ENCODE results near the gene NOTCH1.

The NOTCH1 gene

GRCh38 chr9:136531904-136532798 is 13.7 kb downstream of the NOTCH1 start:
- H3K27ac ChIP-seq (ENCODE audit: insufficient read depth, low read length, poor library complexity, severe bottlenecking), result no peak overlapping the region
- peaks cover 61% of the 10 kb centered on the region for H3K4me1 ChIP-seq (ENCODE audit: control insufficient read depth, insufficient read depth, low read length, poor library complexity, severe bottlenecking)
- peak overlapping the region; percentile 11 for H3K4me3 ChIP-seq (ENCODE audit: insufficient read depth, low read depth, low read length, poor library complexity, severe bottlenecking)
- peaks cover 6% of the 10 kb centered on the region for H3K36me3 ChIP-seq (ENCODE audit: control insufficient read depth, insufficient read depth, low read length)
- DNase-seq, result no peak
- no peaks in the 10 kb centered on the region for H3K27me3 ChIP-seq (replicated peaks; ENCODE audit: control insufficient read depth, insufficient read depth, low read length, poor library complexity, severe bottlenecking)
- no peaks in the 10 kb centered on the region for H3K9me3 ChIP-seq (ENCODE audit: control insufficient read depth, low read length)

GRCh38 chr9:136531186-136531903 is 14.5 kb downstream of the NOTCH1 start:
- H3K4me3 ChIP-seq (ENCODE audit: insufficient read depth, low read depth, low read length, poor library complexity, severe bottlenecking), result no peak overlapping the region
- no peaks in the 10 kb centered on the region for H3K27me3 ChIP-seq (replicated peaks; ENCODE audit: control insufficient read depth, insufficient read depth, low read length, poor library complexity, severe bottlenecking)
- H3K9me3 ChIP-seq (ENCODE audit: control insufficient read depth, low read length), result no peaks in the 10 kb centered on the region
- DNase-seq, result no peak
- H3K36me3 ChIP-seq (ENCODE audit: control insufficient read depth, insufficient read depth, low read length), result peaks cover 6% of the 10 kb centered on the region
- H3K27ac ChIP-seq (ENCODE audit: insufficient read depth, low read length, poor library complexity, severe bottlenecking), result no peak overlapping the region
- peaks cover 53% of the 10 kb centered on the region for H3K4me1 ChIP-seq (ENCODE audit: control insufficient read depth, insufficient read depth, low read length, poor library complexity, severe bottlenecking)

GRCh38 chr9:136530461-136531089 is 15.3 kb downstream of the NOTCH1 start:
- no peak for DNase-seq
- Histone ChIP-seq H3K27ac (ENCODE audit: insufficient read depth, low read length, poor library complexity, severe bottlenecking) (no peak overlapping the region), H3K27me3 (replicated peaks; ENCODE audit: control insufficient read depth, insufficient read depth, low read length, poor library complexity, severe bottlenecking) (no peaks in the 10 kb centered on the region), H3K4me1 (ENCODE audit: control insufficient read depth, insufficient read depth, low read length, poor library complexity, severe bottlenecking) (peaks cover 53% of the 10 kb centered on the region), H3K36me3 (ENCODE audit: control insufficient read depth, insufficient read depth, low read length) (peaks cover 6% of the 10 kb centered on the region), H3K4me3 (ENCODE audit: insufficient read depth, low read depth, low read length, poor library complexity, severe bottlenecking) (no peak overlapping the region), H3K9me3 (ENCODE audit: control insufficient read depth, low read length) (no peaks in the 10 kb centered on the region)

- H3K9me3 ChIP-seq (ENCODE audit: control insufficient read depth, low read length), result no peaks in the 10 kb centered on the region
- peaks cover 6% of the 10 kb centered on the region for H3K36me3 ChIP-seq (ENCODE audit: control insufficient read depth, insufficient read depth, low read length)
- H3K27ac ChIP-seq (ENCODE audit: insufficient read depth, low read length, poor library complexity, severe bottlenecking), result peak overlapping the region; percentile 13
- no peak for DNase-seq
- H3K4me1 ChIP-seq (ENCODE audit: control insufficient read depth, insufficient read depth, low read length, poor library complexity, severe bottlenecking), result peaks cover 49% of the 10 kb centered on the region
- no peak overlapping the region for H3K4me3 ChIP-seq (ENCODE audit: insufficient read depth, low read depth, low read length, poor library complexity, severe bottlenecking)
- H3K27me3 ChIP-seq (replicated peaks; ENCODE audit: control insufficient read depth, insufficient read depth, low read length, poor library complexity, severe bottlenecking), result no peaks in the 10 kb centered on the region
These were observed 16.1 kb downstream of the NOTCH1 start for GRCh38 chr9:136529516-136530460.

GRCh38 chr9:136528716-136529341 is 17.0 kb downstream of the NOTCH1 start:
- peaks cover 9% of the 10 kb centered on the region for H3K36me3 ChIP-seq (ENCODE audit: control insufficient read depth, insufficient read depth, low read length)
- H3K4me1 ChIP-seq (ENCODE audit: control insufficient read depth, insufficient read depth, low read length, poor library complexity, severe bottlenecking), result peaks cover 40% of the 10 kb centered on the region
- DNase-seq, result no peak
- H3K27me3 ChIP-seq (replicated peaks; ENCODE audit: control insufficient read depth, insufficient read depth, low read length, poor library complexity, severe bottlenecking), result no peaks in the 10 kb centered on the region
- H3K4me3 ChIP-seq (ENCODE audit: insufficient read depth, low read depth, low read length, poor library complexity, severe bottlenecking), result no peak overlapping the region
- H3K9me3 ChIP-seq (ENCODE audit: control insufficient read depth, low read length), result no peaks in the 10 kb centered on the region
- H3K27ac ChIP-seq (ENCODE audit: insufficient read depth, low read length, poor library complexity, severe bottlenecking), result peak overlapping the region; percentile 13

GRCh38 chr9:136527721-136528710 is 17.8 kb downstream of the NOTCH1 start:
- Histone ChIP-seq H3K27me3 (replicated peaks; ENCODE audit: control insufficient read depth, insufficient read depth, low read length, poor library complexity, severe bottlenecking) (no peaks in the 10 kb centered on the region), H3K9me3 (ENCODE audit: control insufficient read depth, low read length) (no peaks in the 10 kb centered on the region), H3K36me3 (ENCODE audit: control insufficient read depth, insufficient read depth, low read length) (peaks cover 17% of the 10 kb centered on the region), H3K4me1 (ENCODE audit: control insufficient read depth, insufficient read depth, low read length, poor library complexity, severe bottlenecking) (peaks cover 32% of the 10 kb centered on the region), H3K4me3 (ENCODE audit: insufficient read depth, low read depth, low read length, poor library complexity, severe bottlenecking) (no peak overlapping the region), H3K27ac (ENCODE audit: insufficient read depth, low read length, poor library complexity, severe bottlenecking) (no peak overlapping the region)
- DNase-seq, result no peak

- H3K4me3 ChIP-seq (ENCODE audit: insufficient read depth, low read depth, low read length, poor library complexity, severe bottlenecking), result no peak overlapping the region
- no peaks in the 10 kb centered on the region for H3K9me3 ChIP-seq (ENCODE audit: control insufficient read depth, low read length)
- H3K4me1 ChIP-seq (ENCODE audit: control insufficient read depth, insufficient read depth, low read length, poor library complexity, severe bottlenecking), result peaks cover 23% of the 10 kb centered on the region
- H3K27me3 ChIP-seq (replicated peaks; ENCODE audit: control insufficient read depth, insufficient read depth, low read length, poor library complexity, severe bottlenecking), result no peaks in the 10 kb centered on the region
- DNase-seq, result no peak
- no peak overlapping the region for H3K27ac ChIP-seq (ENCODE audit: insufficient read depth, low read length, poor library complexity, severe bottlenecking)
- H3K36me3 ChIP-seq (ENCODE audit: control insufficient read depth, insufficient read depth, low read length), result peaks cover 25% of the 10 kb centered on the region
These were observed 18.7 kb downstream of the NOTCH1 start for GRCh38 chr9:136527131-136527530.

- Histone ChIP-seq H3K4me3 (ENCODE audit: insufficient read depth, low read depth, low read length, poor library complexity, severe bottlenecking) (no peak overlapping the region), H3K27me3 (replicated peaks; ENCODE audit: control insufficient read depth, insufficient read depth, low read length, poor library complexity, severe bottlenecking) (no peaks in the 10 kb centered on the region), H3K36me3 (ENCODE audit: control insufficient read depth, insufficient read depth, low read length) (peaks cover 25% of the 10 kb centered on the region), H3K9me3 (ENCODE audit: control insufficient read depth, low read length) (no peaks in the 10 kb centered on the region), H3K27ac (ENCODE audit: insufficient read depth, low read length, poor library complexity, severe bottlenecking) (no peak overlapping the region), H3K4me1 (ENCODE audit: control insufficient read depth, insufficient read depth, low read length, poor library complexity, severe bottlenecking) (peaks cover 18% of the 10 kb centered on the region)
- DNase-seq, result no peak
These were observed 19.2 kb downstream of the NOTCH1 start for GRCh38 chr9:136526625-136527066.
